Effector memory CD8-positive, alpha-beta T cell (primary cell): ENCODE measurements around the gene SHQ1.

Experiments
- ATAC-seq: fragments of 150-1000 bp; cut with Tn5 transposase; replicated peaks from 2 replicates; pipeline ENCODE4 v1.10.0; 2021; ENCODE audit warnings: mild to moderate bottlenecking, moderate library complexity
- DNase-seq, 3 experiments: peaks; one replicate each; pipeline ENCODE4 v3.0.0; 2021
- H3K27ac Mint-ChIP-seq, 2 donors: one replicate each; pipeline ENCODE4 v1.8.0; 2022; ENCODE audit warnings: mild to moderate bottlenecking in 2 of 2, mixed read lengths in 2 of 2, moderate library complexity in 2 of 2
- H3K27me3 Mint-ChIP-seq, 2 donors: one replicate each; pipeline ENCODE4 v1.8.0; 2022; ENCODE audit warnings: mixed read lengths in 2 of 2
- H3K36me3 Mint-ChIP-seq: one replicate; pipeline ENCODE4 v1.8.0; 2022; ENCODE audit warnings: mild to moderate bottlenecking, moderate library complexity, mixed read lengths; ENCODE audit not compliant: insufficient read depth
- H3K4me1 Mint-ChIP-seq, 2 donors: one replicate each; pipeline ENCODE4 v1.8.0; 2022; ENCODE audit warnings: low read depth in 2 of 2, mixed read lengths in 2 of 2
- H3K4me3 Mint-ChIP-seq, 2 donors: one replicate each; pipeline ENCODE4 v1.8.0; 2022; ENCODE audit warnings: mild to moderate bottlenecking in 2 of 2, mixed read lengths in 2 of 2, moderate library complexity in 2 of 2
- H3K9me3 Mint-ChIP-seq, 2 donors: one replicate each; pipeline ENCODE4 v1.8.0; 2022; ENCODE audit warnings: mixed read lengths in 2 of 2
- total RNA-seq, 9 experiments: gene quantifications; one replicate each; lab custom pipeline; 2026; lab: John Stamatoyannopoulos, UW

The SHQ1 gene
- total RNA-seq = 9.4 to 62.4 (median 31.0) reads per million in 9 experiments

GRCh38 chr3:72847751-72848702 lies at the start of gene SHQ1:
Gene SHQ1 (minus strand): TSS chr3:72848445. CDS start chr3:72848340, 105 bp downstream.
- Mint-ChIP-seq H3K27me3 (no peaks in the 10 kb centered on the region), H3K4me3 (peak within 1 kb of the TSS; percentile 91 to 99), H3K27ac (peak within 1 kb of the TSS; percentile 78 to 80), H3K36me3 (peaks cover 5% of the 10 kb centered on the region), H3K4me1 (peaks cover 30 to 43% of the 10 kb centered on the region in 2 donors), H3K9me3 (no peaks in the 10 kb centered on the region)
- DNase-seq (peak; percentile 90 to 93 (median 92)), ATAC-seq (peak; percentile 95)

- H3K4me1 Mint-ChIP-seq = no peaks in the 10 kb centered on the region
- no peak overlapping the region for H3K27ac Mint-ChIP-seq
- DNase-seq = no peak
- H3K27me3 Mint-ChIP-seq = peaks cover 42 to 46% of the 10 kb centered on the region in 2 donors
- H3K9me3 Mint-ChIP-seq = no peaks in the 10 kb centered on the region
- no peak for ATAC-seq
- H3K36me3 Mint-ChIP-seq = peaks cover 3% of the 10 kb centered on the region
- H3K4me3 Mint-ChIP-seq = no peak overlapping the region
These were observed 49.4 kb upstream of the SHQ1 start for GRCh38 chr3:72897758-72898007.

GRCh38 chr3:72896996-72897757 lies 48.9 kb upstream of the SHQ1 start:
- DNase-seq = no peak
- Mint-ChIP-seq H3K27me3 (peaks cover 47 to 51% of the 10 kb centered on the region in 2 donors), H3K9me3 (no peaks in the 10 kb centered on the region), H3K36me3 (peaks cover 3% of the 10 kb centered on the region), H3K4me3 (no peak overlapping the region), H3K27ac (no peak overlapping the region), H3K4me1 (no peaks in the 10 kb centered on the region)
- no peak for ATAC-seq

- peaks cover 59 to 65% of the 10 kb centered on the region in 2 donors for H3K27me3 Mint-ChIP-seq
These were observed 46.8 kb upstream of the SHQ1 start for GRCh38 chr3:72894976-72895552.

DNA sequence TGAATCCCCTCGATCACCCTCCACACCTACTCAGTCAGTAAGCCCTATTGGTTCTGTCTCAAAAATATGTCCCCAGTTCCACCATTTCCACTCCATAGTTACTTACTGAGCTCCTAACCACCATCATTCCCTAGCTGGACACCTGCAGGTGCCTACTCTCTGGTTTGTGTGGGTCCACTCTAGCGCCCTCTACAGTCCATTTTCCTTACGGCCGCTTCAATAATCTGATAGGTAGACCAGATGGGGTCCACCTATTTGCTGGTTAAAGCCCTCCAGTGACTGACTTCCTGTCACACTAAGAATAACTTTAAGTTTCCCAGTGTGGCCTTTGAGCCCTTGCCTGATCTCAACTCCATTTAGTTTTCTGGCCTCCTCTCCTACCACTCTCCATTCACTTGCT lies 44.6 kb upstream of the SHQ1 start:
- Mint-ChIP-seq H3K27ac (no peak overlapping the region), H3K27me3 (peaks cover 67 to 77% of the 10 kb centered on the region in 2 donors), H3K4me1 (no peaks in the 10 kb centered on the region), H3K36me3 (peaks cover 3% of the 10 kb centered on the region), H3K9me3 (no peaks in the 10 kb centered on the region), H3K4me3 (no peak overlapping the region)
- no peak for ATAC-seq
- no peak for DNase-seq

More at GRCh38 chr3:72894976-72895552, 46.8 kb upstream of the SHQ1 start:
- H3K36me3 Mint-ChIP-seq = peaks cover 3% of the 10 kb centered on the region
- H3K27ac Mint-ChIP-seq = no peak overlapping the region
- H3K4me1 Mint-ChIP-seq = no peaks in the 10 kb centered on the region
- H3K9me3 Mint-ChIP-seq = no peaks in the 10 kb centered on the region
- ATAC-seq (no peak), DNase-seq (no peak)
- H3K4me3 Mint-ChIP-seq = no peak overlapping the region

- Mint-ChIP-seq H3K4me1 (peaks cover 3 to 4% of the 10 kb centered on the region in 2 donors), H3K4me3 (no peak overlapping the region), H3K9me3 (no peaks in the 10 kb centered on the region), H3K27me3 (peaks cover 74 to 81% of the 10 kb centered on the region in 2 donors), H3K36me3 (peaks cover 3% of the 10 kb centered on the region), H3K27ac (no peak overlapping the region)
- DNase-seq (no peak), ATAC-seq (no peak)
These were observed 44.0 kb upstream of the SHQ1 start for GRCh38 chr3:72892081-72892775.

DNA sequence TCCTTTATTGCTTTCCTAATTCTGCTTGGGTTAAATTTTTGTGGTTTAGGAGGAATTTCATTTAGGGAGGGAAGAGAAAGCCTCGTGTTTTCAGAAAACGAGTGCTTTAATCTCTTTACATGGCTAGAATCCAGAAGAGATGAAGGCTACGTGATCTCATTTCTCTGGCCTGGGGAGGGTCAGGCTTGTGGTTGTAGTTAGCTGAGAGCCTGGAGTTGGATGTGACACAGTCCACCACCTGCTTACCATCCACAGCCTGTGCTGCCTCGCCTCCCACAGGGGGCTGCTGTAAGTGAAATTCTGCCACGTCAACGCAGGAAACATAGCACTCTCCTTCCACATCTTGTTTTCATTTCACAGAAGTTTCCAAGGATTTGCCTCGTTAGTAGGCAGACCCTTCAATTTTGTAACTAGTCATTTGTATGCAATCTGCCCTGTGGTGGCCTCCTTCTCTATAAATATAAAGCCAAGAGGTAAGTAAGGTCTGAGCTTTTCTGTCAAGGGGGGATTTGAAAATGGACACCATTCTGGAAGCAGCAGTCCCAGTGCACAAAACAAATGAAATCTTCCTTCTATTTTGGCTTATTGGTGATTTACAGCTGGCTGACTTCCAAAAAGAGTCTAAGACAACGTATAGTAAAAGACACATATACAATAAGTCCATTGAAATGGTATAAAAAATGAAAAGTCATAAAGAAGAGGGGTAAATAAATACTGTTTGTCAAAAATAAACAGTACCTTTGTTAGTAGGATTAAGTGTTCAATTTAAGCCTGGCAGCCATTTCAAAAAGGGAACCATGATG lies 43.0 kb upstream of the SHQ1 start:
- DNase-seq (no peak), ATAC-seq (no peak)
- H3K9me3 Mint-ChIP-seq = no peaks in the 10 kb centered on the region
- H3K36me3 Mint-ChIP-seq = peaks cover 3% of the 10 kb centered on the region
- H3K4me3 Mint-ChIP-seq = no peak overlapping the region
- peaks cover 3 to 4% of the 10 kb centered on the region in 2 donors for H3K4me1 Mint-ChIP-seq
- H3K27me3 Mint-ChIP-seq = peaks cover 83 to 85% of the 10 kb centered on the region in 2 donors
- no peak overlapping the region for H3K27ac Mint-ChIP-seq

DNA sequence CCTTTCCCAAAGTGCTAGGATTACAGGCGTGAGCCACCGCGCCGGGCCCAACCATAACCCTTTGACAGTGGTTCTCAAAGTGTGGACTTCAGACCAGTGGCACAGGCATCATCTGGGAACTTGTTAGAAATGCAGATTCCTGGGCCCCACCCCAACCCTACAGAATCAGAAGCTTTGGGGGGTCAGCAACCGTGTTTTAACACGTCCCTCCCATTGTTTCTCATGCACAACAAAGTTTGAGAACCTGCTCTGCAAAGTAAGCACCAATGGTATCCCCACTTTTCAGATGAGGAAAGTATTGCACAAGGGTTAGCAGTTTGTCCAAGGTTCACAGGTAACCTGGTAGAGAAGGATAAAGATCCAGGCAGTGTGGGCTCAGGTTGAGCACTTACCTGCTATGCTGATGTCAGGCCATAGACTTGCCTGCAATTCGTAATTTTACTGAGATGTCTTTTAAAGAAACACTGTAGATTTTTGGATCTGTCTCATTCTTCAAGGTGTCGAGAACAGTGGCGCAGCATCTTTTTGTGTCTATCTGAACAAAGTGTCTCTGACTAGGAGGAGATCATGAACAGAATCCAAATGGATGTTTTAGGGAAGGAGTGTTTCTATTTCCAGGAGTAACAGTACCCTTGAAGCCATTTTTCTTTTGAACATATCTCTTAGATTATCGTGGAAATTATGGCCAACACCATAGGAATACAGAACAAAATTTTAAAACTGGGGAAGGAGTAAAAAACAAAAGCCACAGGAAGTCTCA lies 42.1 kb upstream of the SHQ1 start:
- no peak for ATAC-seq

DNA sequence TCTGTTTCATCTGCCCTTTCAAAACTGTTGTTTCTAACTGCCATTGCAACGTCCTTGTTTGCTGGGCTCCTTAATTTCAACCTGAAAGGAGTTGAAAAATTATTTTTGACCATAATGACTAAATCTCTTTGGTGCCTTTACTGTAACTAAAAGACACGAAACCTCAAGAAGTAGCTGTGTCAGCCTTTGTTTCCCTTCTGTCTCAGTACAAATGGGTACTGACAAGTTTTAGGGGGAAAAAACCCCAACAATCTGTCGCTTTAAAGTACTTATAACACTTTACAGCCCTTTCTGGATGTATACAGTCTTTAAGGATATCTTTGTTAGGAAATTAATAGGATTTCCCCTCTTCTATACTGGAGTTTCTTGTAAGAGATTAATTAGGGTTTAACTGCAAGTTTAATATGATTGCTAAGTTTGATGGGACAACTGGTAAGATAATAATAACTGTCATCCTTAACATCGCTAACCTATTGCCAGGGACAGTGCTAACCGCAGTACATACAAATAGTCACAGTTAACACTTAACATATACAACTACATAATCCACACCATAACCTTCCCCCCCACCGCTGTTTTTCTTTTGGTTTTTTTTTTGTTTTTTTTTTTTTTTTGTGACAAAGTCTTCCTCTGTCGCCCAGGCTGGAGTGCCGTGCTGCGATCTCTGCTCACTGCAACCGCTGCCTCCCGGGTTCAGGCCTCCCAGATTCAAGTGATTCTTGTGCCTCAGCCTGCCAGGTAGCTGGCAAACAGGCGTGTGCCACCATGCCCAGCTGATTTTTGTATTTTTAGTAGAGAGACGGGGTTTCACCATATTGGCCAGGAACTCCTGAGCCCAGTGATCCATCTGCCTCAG lies 41.3 kb upstream of the SHQ1 start:
- Mint-ChIP-seq H3K4me3 (no peak overlapping the region), H3K9me3 (no peaks in the 10 kb centered on the region), H3K4me1 (peaks cover 3 to 4% of the 10 kb centered on the region in 2 donors), H3K27me3 (peaks cover 78 to 90% of the 10 kb centered on the region in 2 donors), H3K27ac (no peak overlapping the region), H3K36me3 (peaks cover 2% of the 10 kb centered on the region)
- no peak for ATAC-seq
- DNase-seq = no peak

More for the DNA sequence above, 42.1 kb upstream of the SHQ1 start:
- Mint-ChIP-seq H3K4me3 (no peak overlapping the region), H3K27ac (no peak overlapping the region), H3K4me1 (peaks cover 3 to 4% of the 10 kb centered on the region in 2 donors), H3K9me3 (no peaks in the 10 kb centered on the region), H3K27me3 (peaks cover 84 to 90% of the 10 kb centered on the region in 2 donors), H3K36me3 (peaks cover 3% of the 10 kb centered on the region)
- no peak for DNase-seq

DNA sequence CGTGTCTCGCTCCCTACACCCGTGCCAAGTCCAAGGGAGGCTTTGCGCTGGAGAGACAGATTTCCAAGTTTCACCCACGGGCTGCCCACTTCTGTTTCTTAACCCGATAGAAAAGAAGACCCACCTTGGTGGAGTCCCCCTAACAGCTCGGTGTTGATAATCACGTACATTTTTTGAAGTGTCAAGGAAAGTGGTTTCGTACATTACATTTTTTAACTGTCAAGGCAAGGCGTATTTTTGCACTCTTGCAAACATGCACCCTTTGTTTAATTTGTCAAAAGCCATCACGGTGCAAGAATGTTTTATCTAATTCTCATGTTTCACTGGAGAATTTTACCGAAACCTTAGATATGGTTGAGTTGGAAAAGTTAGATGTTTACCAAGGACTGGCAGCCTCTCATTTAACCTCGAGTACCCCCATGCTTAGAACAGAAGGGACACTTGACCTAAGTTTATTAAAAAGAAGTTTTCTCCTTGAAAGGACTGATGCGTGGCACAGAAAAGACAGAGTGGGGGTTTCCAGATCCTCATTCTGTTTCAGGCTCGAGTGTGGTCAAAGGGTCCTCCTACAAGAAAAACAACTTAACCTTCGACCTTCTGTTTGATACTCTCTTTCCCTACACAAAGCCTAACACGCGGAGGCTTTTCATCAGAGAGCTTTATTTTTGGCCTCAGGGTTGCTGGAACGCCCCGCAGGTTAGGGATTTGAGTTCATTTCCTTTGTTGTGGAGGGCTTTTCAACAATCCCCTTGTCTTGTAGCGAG lies 40.5 kb upstream of the SHQ1 start:
- DNase-seq (no peak), ATAC-seq (no peak)
- H3K36me3 Mint-ChIP-seq = no peaks in the 10 kb centered on the region
- H3K9me3 Mint-ChIP-seq = no peaks in the 10 kb centered on the region
- H3K4me1 Mint-ChIP-seq = peaks cover 3 to 4% of the 10 kb centered on the region in 2 donors
- no peak overlapping the region for H3K27ac Mint-ChIP-seq
- H3K4me3 Mint-ChIP-seq = peak overlapping the region in 1 of 2 donors; percentile 24
- peaks cover 78 to 92% of the 10 kb centered on the region in 2 donors for H3K27me3 Mint-ChIP-seq
